ENCODE results near the gene ELF5. TPM values are rescaled to one million over a fixed set of nuclear protein-coding genes. Genes with fewer than 3 reads are reported as not detected.

Gene ELF5
- not detected in 2 replicates for total RNA-seq

GRCh38 chr11:34513682-34514449 is at the start of gene ELF5:
Gene ELF5, minus strand, starts transcription at chr11:34513794. Its CDS starts 8,045 bp downstream, at chr11:34505749.

GRCh38 chr11:34438529-34439507 is 74.8 kb downstream of the ELF5 start, which contains the start of gene CAT:
Gene CAT, plus strand, starts transcription at chr11:34438934. Its CDS starts 80 bp downstream, at chr11:34439014.

Other genes starting within 250 kb of the ELF5 start
- gene ABTB2, start 155.8 kb downstream of the ELF5 start, total RNA-seq, result 12.5 and 15.2 TPM in 2 replicates
- 20.1 and 40.9 TPM in 2 replicates for gene CAT, start 74.9 kb downstream of the ELF5 start, total RNA-seq
- gene EHF, start 107.3 kb upstream of the ELF5 start, total RNA-seq, result 0.29 and 2.8 TPM in 2 replicates